GM18508 (cell line): ENCODE measurements around the gene ABITRAM.

Source experiments
- ATAC-seq: cut with Tn5 transposase; IDR thresholded peaks from one replicate; pipeline ENCODE4 v1.9.1; 2021; ENCODE audit warnings: moderate number of reproducible peaks; ENCODE audit not compliant: insufficient read depth, unreplicated experiment

Gene ABITRAM

DNA sequence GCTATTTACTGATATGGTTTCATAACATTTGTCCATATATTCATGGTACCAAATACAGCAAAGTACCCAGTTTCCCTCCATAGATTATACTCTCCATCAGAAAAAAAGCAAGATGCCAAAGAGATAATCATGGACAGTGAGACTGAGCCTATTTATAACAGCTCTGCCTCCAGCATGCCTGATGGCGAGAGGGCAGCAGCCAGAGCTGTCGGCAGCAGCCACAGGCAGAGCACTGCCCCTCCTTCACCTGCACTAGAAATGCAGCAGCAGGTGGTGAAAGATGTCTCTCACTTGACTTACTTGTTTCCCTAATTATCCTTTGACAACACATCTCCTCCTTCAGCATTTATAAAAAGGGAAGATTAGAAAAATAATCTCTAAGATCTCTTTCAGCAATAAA is 46.7 kb downstream of the ABITRAM start:
- ATAC-seq = no peak

DNA sequence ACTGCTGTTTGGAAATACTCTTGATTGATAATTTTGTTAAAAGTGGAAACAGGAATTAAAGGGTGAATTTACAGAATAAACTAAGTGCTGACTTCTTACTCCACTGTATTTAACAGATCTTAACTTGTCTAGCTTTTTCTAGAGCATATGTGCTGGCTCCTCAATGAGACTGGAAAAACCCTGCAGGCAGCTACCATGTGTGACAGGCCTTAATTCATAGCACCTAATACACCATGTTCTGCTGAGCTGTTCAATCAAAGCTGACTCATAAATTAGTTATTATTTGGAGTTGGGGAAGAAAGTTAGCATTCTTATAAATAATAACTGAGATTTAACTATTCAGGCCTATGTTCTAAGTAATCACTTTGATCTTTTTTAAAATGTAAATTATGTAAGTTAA is 49.7 kb downstream of the ABITRAM start:
- ATAC-seq = no peak
